GM23338 (cell line): ENCODE results near the gene GAL3ST2. TPM values are rescaled to one million over a fixed set of nuclear protein-coding genes. Genes with fewer than 3 reads are reported as not detected.

Experiments
- ATAC-seq: fragments of 200-7000 bp; cut with Tn5 transposase; 3 replicates; pipeline ENCODE4 v1.9.1; 2020
- DNase-seq: peaks from one replicate; pipeline ENCODE4 v3.0.0-alpha.2; 2015; ENCODE audit warnings: low spot score
- H2AFZ ChIP-seq: fragments of 200-600 bp; sonication (generic); 2 replicates; pipeline ENCODE4 v1.8.0; 2016; ENCODE audit warnings: antibody characterized with exemption, mild to moderate bottlenecking, moderate library complexity
- H3F3A ChIP-seq: fragments of 200-600 bp; sonication (generic); replicated peaks from 2 replicates; pipeline ENCODE4 v1.8.0; 2017; ENCODE audit warnings: antibody characterized with exemption, mixed run types, low read depth
- H3K27ac ChIP-seq: fragments of 200-600 bp; sonication (generic); 2 replicates; pipeline ENCODE4 v1.6.1; 2016; ENCODE audit warnings: low read depth
- H3K27me3 ChIP-seq: fragments of 200-600 bp; sonication (generic); 2 replicates; pipeline ENCODE4 v1.8.0; 2016; ENCODE audit warnings: mild to moderate bottlenecking, mixed run types, moderate library complexity; ENCODE audit not compliant: insufficient read depth
- H3K36me3 ChIP-seq: fragments of 200-600 bp; sonication (generic); 2 replicates; pipeline ENCODE4 v1.8.0; 2016; ENCODE audit warnings: mild to moderate bottlenecking; ENCODE audit not compliant: insufficient read depth
- H3K4me1 ChIP-seq: fragments of 200-600 bp; sonication (generic); 2 replicates; pipeline ENCODE4 v1.8.0; 2016; ENCODE audit warnings: mild to moderate bottlenecking, moderate library complexity; ENCODE audit not compliant: insufficient read depth
- H3K4me2 ChIP-seq: fragments of 200-600 bp; sonication (generic); 2 replicates; pipeline ENCODE4 v1.7.1; 2017; ENCODE audit warnings: mixed run types
- H3K4me3 ChIP-seq: fragments of 200-600 bp; sonication (generic); 2 replicates; pipeline ENCODE4 v1.6.1; 2016; ENCODE audit warnings: mixed run types
- H3K79me2 ChIP-seq: fragments of 200-600 bp; sonication (generic); replicated peaks from 2 replicates; pipeline ENCODE4 v1.8.0; 2017; ENCODE audit warnings: mild to moderate bottlenecking; ENCODE audit not compliant: insufficient read depth
- H3K9me2 ChIP-seq: fragments of 200-600 bp; sonication (generic); 2 replicates; pipeline ENCODE4 v1.8.0; 2017; ENCODE audit not compliant: insufficient read depth
- H4K20me1 ChIP-seq: fragments of 200-600 bp; sonication (generic); replicated peaks from 2 replicates; pipeline ENCODE4 v1.8.0; 2017; ENCODE audit warnings: mild to moderate bottlenecking; ENCODE audit not compliant: insufficient read depth
- H3K27ac Mint-ChIP-seq: 2 replicates; pipeline ENCODE4 v1.8.0; 2020; ENCODE audit warnings: inconsistent platforms, mild to moderate bottlenecking, moderate library complexity, mixed read lengths
- H3K27me3 Mint-ChIP-seq: 3 replicates; pipeline ENCODE4 v1.8.0; 2022; ENCODE audit warnings: low read depth, mild to moderate bottlenecking, moderate library complexity, mixed read lengths, inconsistent platforms; ENCODE audit not compliant: insufficient read depth, poor library complexity
- H3K36me3 Mint-ChIP-seq: 3 replicates; pipeline ENCODE4 v1.8.0; 2021; ENCODE audit warnings: low read depth, mild to moderate bottlenecking, inconsistent platforms, moderate library complexity, mixed read lengths
- H3K4me1 Mint-ChIP-seq: 3 replicates; pipeline ENCODE4 v1.8.0; 2020; ENCODE audit warnings: mild to moderate bottlenecking, inconsistent platforms, mixed read lengths
- H3K4me3 Mint-ChIP-seq: 3 replicates; pipeline ENCODE4 v1.8.0; 2021; ENCODE audit warnings: moderate library complexity, mild to moderate bottlenecking, inconsistent platforms, mixed read lengths
- H3K9me3 Mint-ChIP-seq: 3 replicates; pipeline ENCODE4 v1.8.0; 2020; ENCODE audit warnings: moderate library complexity, mild to moderate bottlenecking, inconsistent platforms, mixed read lengths
- EZH2phosphoT487 ChIP-seq: fragments of 200-600 bp; sonication (generic); IDR thresholded peaks from one replicate; pipeline ENCODE4 v1.8.1; 2018; ENCODE audit warnings: antibody characterized with exemption; ENCODE audit not compliant: unreplicated experiment
- JUNB ChIP-seq: IDR thresholded peaks from one replicate; pipeline ENCODE4 v1.6.1; 2016; ENCODE audit warnings: antibody characterized with exemption; ENCODE audit not compliant: unreplicated experiment
- NANOG ChIP-seq: IDR thresholded peaks from 2 replicates; pipeline ENCODE4 v1.6.1; 2016; ENCODE audit warnings: antibody characterized with exemption, borderline replicate concordance
- ZNF114 ChIP-seq: fragments of 250-450 bp; sonication (Bioruptor Pico); IDR thresholded peaks from 2 replicates; pipeline ENCODE4 v1.5.0; 2020; ENCODE audit warnings: mild to moderate bottlenecking, moderate library complexity
- ZNF331 ChIP-seq: fragments of 250-450 bp; sonication (Bioruptor Pico); IDR thresholded peaks from 2 replicates; pipeline ENCODE4 v1.5.0; 2020; ENCODE audit warnings: low read depth, mild to moderate bottlenecking, moderate library complexity
- polyA plus RNA-seq: library from polyadenylated mRNA; unstranded; fragments of >200 nt; fragmentation: Nextera tagmentation; extraction: Ambion mirVana; gene quantifications from 2 replicates; pipeline ENCODE4 v1.2.1, GENCODE V29; 2016
- total RNA-seq: library from RNA; depleted of rRNA; stranded (reverse); fragments of >200 nt; shearing (Covaris generic); gene quantifications from 2 replicates; pipeline ENCODE4 v1.2.3, GENCODE V29; 2014
- TF ChIP-seq, protein P1 (sequence below), 2 experiments: fragments of 200-600 bp in 1 of 2; sonication (generic) in 1 of 2; conservative IDR thresholded peaks; 2 replicates each; pipeline versions ENCODE4 v1.5.1 to v1.6.1; 2016 to 2017; ENCODE audit warnings: antibody characterized with exemption in 2 of 2, low read depth in 2 of 2, mild to moderate bottlenecking in 2 of 2, moderate library complexity in 1 of 2
- TF ChIP-seq, protein P2 (sequence below): IDR thresholded peaks from one replicate; pipeline ENCODE4 v1.6.1; 2018; ENCODE audit warnings: antibody characterized with exemption; ENCODE audit not compliant: unreplicated experiment
- TF ChIP-seq, protein P3 (sequence below): IDR thresholded peaks from 2 replicates; pipeline ENCODE4 v1.6.1; 2016; ENCODE audit warnings: antibody characterized with exemption

Gene GAL3ST2
- total and polyA plus RNA-seq, 2 experiments from 2014 or later = 0.19 to 0.24 TPM

DNA sequence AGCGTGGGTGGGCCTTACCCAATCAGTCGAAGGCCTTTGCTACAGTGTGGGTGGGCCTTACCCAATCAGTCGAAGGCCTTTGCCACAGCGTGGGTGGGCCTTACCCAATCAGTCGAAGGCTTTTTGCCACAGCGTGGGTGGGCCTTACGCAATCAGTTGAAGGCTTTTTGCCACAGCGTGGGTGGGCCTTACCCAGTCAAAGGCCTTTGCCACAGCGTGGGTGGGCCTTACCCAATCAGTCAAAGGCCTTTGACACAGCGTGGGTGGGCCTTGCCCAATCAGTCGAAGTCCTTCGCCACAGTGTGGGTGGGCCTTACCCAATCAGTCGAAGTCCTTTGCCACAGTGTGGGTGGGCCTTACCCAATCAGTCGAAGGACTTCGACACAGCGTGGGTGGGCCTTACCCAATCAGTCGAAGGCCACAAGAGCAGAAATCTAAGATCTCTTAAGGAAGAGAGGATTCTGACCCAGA is 16.3 kb upstream of the GAL3ST2 start (continued):
- TF ChIP-seq, protein P1, sequence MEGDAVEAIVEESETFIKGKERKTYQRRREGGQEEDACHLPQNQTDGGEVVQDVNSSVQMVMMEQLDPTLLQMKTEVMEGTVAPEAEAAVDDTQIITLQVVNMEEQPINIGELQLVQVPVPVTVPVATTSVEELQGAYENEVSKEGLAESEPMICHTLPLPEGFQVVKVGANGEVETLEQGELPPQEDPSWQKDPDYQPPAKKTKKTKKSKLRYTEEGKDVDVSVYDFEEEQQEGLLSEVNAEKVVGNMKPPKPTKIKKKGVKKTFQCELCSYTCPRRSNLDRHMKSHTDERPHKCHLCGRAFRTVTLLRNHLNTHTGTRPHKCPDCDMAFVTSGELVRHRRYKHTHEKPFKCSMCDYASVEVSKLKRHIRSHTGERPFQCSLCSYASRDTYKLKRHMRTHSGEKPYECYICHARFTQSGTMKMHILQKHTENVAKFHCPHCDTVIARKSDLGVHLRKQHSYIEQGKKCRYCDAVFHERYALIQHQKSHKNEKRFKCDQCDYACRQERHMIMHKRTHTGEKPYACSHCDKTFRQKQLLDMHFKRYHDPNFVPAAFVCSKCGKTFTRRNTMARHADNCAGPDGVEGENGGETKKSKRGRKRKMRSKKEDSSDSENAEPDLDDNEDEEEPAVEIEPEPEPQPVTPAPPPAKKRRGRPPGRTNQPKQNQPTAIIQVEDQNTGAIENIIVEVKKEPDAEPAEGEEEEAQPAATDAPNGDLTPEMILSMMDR (conservative IDR thresholded peaks at IDR 0.05; ENCODE audit: low read depth in 2 of 2) = no peak
- TF ChIP-seq, protein P2, sequence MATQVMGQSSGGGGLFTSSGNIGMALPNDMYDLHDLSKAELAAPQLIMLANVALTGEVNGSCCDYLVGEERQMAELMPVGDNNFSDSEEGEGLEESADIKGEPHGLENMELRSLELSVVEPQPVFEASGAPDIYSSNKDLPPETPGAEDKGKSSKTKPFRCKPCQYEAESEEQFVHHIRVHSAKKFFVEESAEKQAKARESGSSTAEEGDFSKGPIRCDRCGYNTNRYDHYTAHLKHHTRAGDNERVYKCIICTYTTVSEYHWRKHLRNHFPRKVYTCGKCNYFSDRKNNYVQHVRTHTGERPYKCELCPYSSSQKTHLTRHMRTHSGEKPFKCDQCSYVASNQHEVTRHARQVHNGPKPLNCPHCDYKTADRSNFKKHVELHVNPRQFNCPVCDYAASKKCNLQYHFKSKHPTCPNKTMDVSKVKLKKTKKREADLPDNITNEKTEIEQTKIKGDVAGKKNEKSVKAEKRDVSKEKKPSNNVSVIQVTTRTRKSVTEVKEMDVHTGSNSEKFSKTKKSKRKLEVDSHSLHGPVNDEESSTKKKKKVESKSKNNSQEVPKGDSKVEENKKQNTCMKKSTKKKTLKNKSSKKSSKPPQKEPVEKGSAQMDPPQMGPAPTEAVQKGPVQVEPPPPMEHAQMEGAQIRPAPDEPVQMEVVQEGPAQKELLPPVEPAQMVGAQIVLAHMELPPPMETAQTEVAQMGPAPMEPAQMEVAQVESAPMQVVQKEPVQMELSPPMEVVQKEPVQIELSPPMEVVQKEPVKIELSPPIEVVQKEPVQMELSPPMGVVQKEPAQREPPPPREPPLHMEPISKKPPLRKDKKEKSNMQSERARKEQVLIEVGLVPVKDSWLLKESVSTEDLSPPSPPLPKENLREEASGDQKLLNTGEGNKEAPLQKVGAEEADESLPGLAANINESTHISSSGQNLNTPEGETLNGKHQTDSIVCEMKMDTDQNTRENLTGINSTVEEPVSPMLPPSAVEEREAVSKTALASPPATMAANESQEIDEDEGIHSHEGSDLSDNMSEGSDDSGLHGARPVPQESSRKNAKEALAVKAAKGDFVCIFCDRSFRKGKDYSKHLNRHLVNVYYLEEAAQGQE = no peak
- no peak for TF ChIP-seq JUNB
- TF ChIP-seq ZNF331 = no peak
- TF ChIP-seq, protein P3, sequence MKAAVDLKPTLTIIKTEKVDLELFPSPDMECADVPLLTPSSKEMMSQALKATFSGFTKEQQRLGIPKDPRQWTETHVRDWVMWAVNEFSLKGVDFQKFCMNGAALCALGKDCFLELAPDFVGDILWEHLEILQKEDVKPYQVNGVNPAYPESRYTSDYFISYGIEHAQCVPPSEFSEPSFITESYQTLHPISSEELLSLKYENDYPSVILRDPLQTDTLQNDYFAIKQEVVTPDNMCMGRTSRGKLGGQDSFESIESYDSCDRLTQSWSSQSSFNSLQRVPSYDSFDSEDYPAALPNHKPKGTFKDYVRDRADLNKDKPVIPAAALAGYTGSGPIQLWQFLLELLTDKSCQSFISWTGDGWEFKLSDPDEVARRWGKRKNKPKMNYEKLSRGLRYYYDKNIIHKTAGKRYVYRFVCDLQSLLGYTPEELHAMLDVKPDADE = no peak
- TF ChIP-seq NANOG = no peak
- no peak for TF ChIP-seq ZNF114 (CRISPR knock-in tag)

DNA sequence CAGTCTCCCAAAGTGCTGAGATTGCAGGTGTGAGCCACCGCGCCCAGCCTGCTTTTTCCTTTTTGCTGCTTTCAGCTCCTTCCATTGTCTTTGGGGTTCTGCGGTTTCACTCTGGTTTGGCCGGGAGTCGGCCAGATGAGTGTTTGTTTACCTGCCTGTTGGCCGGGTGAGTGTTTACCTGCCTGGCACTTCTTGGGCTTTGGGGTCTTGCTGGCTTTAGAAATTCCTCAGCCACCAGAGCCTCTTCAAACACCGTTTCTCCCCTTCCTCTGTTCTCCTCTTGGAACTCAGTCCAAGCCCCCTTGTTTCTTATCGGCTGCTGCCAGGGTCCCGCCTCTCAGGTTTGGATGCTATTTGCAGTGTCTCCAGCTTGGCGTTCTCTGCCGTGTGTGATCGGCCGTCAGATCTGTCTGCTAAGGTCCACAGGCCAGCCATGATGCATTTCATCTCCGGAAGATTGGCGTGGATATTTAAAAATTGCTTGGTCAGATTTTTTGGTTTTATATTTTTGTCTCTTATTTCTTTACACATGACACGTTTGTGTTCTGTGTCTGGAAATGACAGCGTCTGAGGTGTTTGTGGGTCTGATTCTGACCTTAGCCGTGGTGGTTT is 14.2 kb upstream of the GAL3ST2 start:
- no peaks in the 10 kb centered on the region for H3K4me1 ChIP-seq
- no peak overlapping the region for H2AFZ ChIP-seq
- H3K36me3 ChIP-seq = no peaks in the 10 kb centered on the region
- H3K4me1 Mint-ChIP-seq = peaks cover 6% of the 10 kb centered on the region; the same call in 2 of the 3 replicates
- peaks cover 8% of the 10 kb centered on the region; the same call in 1 of the 2 replicates for H3F3A ChIP-seq
- peaks cover 26% of the 10 kb centered on the region for H3K36me3 Mint-ChIP-seq
- no peak overlapping the region for H3K4me3 Mint-ChIP-seq
- peaks cover 23% of the 10 kb centered on the region for H3K9me3 Mint-ChIP-seq
- H3K27me3 Mint-ChIP-seq = peaks cover 8% of the 10 kb centered on the region
- ATAC-seq (no peak), DNase-seq (no peak)
- no peaks in the 10 kb centered on the region for H4K20me1 ChIP-seq
- no peak overlapping the region for H3K27ac Mint-ChIP-seq
- H3K4me3 ChIP-seq = no peak overlapping the region
- no peaks in the 10 kb centered on the region for H3K9me2 ChIP-seq
- H3K27me3 ChIP-seq = no peaks in the 10 kb centered on the region
- H3K27ac ChIP-seq = no peak overlapping the region
- no peak overlapping the region for H3K4me2 ChIP-seq
- no peaks in the 10 kb centered on the region for H3K79me2 ChIP-seq
- TF ChIP-seq, protein P2 = no peak
- TF ChIP-seq NANOG (no peak), EZH2phosphoT487 (no peak), ZNF114 (CRISPR knock-in tag) (no peak)
- TF ChIP-seq, protein P3 = no peak
